NCI-H2196 (cell line): ENCODE measurements around the gene BTNL2.
A peak's percentile ranks its signal among the peaks of the same experiment; 100 is the strongest.
"Not testable (repeated sequence)": the region's sequence is repeated elsewhere in the genome, so short reads cannot be mapped to it uniquely, and the experiment has no call there.

ENCODE experiments used
- DNase-seq: peaks from one replicate; lab custom pipeline; 2025; ENCODE audit not compliant: unreplicated experiment; lab: John Stamatoyannopoulos, UW

Gene BTNL2

DNA sequence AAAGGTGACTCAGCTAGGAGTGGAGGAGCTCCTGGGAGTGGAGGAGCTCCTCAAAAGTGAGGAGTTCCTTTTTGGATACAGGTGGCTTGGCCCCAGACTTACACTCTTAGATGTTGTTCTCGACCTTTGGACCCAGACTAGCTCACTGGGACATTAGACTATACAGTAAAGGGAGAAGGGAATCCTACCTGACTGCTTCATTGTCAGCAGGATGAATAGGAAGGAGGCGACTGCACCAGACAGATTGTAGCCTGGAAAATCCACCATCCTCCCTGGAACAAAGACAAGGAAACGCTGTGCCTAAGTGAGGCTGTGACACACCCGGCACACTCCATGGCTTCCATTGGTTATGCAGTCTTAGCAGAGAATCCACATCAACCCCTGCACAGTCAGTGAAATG lies at the start of gene BTNL2:
TSS of gene BTNL2 (minus strand) at position 325 of the 400 bp plus-strand sequence. CDS start at position 267, 58 bp downstream.
- no peak for DNase-seq

DNA sequence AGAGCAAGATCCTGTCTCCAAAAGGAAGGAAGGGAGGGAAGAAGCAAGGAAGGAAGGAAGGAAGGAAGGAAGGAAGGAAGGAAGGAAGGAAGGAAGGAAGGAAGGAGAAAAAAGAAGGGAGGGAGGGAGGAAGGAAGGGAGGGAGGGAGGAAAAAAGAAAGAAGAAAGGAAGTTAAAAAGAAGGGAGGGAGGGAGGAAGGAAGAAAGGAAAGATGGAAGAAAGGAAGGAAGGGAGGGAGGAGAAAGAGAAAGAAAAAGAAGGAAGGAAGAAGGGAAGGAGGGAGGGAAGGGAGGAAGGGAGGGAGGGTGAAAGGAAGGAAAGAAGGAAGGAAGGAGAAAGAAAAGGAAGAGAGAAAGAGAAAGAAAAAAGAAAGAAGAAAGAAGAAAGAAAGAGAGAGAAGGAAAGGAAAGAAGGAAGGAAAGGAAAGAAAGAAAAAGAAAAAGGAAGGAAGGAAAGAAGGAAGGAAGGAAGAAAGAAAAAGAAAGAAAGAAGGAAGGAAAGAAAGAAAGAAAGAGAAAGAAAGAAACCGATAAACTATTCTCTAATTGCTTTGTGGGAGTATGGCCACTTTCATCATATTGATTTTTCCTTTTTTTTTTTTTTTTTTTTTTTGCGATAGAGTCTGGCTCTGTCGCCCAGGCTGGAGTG lies 42.2 kb upstream of the BTNL2 start:
- no peak for DNase-seq

DNA sequence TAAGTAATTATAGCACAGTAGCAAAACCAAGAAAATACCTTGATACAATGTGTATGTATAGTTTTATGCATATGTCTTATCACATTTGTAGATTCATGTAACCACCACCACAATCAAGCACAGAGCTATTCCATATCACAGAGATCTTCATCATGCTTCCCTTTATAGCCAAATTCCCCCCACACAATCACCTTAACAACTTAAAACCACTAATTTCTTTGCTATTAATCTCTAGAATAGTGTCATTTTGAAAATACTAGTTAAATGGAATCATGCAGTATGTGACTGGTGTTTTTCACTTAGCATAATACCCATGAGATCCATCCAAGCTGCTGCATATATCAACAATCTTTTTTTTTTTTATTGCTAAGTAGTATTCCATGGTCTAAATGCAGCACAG lies 41.0 kb upstream of the BTNL2 start:
- DNase-seq: no peak

- no peak for DNase-seq
These were observed 38.4 kb upstream of the BTNL2 start for GRCh38 chr6:32445321-32445854.

DNA sequence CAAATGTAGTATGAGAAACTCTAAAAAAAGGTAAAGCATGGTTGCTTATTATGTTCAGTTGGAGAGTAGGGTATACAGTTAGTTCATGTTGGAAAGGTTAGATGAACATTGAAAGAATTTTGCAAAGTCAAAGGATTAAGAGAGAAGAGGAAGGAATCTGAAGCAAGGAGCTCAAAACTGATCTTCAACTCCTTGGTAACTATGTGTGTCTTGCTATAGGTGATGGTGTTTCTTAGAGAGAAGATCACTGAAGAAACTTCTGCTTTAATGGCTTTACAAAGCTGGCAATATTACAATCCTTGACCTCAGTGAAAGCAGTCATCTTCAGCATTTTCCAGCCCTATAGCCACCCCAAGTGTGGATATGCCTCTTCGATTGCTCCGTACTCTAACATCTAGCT lies 37.5 kb upstream of the BTNL2 start:
- DNase-seq: no peak

DNA sequence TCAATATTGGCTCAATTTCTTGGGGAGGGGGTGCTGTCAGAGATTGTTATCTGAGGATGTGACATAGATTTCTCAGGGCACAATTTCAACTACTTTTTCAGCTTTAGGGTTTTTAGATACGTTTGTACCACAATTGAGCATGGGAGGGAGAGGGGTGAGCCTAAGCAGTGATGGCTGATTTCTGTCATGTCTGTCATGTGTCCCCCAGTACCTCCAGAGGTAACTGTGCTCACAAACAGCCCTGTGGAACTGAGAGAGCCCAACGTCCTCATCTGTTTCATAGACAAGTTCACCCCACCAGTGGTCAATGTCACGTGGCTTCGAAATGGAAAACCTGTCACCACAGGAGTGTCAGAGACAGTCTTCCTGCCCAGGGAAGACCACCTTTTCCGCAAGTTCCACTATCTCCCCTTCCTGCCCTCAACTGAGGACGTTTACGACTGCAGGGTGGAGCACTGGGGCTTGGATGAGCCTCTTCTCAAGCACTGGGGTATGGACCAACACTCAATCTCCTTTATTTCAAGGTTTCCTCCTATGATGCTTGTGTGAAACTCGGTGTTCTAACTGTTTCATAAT lies 36.1 kb upstream of the BTNL2 start:
- DNase-seq: no peak

DNA sequence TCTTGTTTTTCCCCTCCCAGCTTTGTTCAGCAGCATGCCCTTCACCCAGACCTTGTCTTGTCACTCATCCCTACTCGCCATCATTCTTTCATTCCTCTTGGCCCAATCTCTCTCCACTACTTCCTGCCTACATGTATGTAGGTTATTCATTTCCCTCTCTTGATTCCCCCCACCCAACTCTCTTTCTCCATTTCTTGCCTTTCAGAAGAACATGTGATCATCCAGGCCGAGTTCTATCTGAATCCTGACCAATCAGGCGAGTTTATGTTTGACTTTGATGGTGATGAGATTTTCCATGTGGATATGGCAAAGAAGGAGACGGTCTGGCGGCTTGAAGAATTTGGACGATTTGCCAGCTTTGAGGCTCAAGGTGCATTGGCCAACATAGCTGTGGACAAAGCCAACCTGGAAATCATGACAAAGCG lies 35.3 kb upstream of the BTNL2 start:
- no peak for DNase-seq

DNA sequence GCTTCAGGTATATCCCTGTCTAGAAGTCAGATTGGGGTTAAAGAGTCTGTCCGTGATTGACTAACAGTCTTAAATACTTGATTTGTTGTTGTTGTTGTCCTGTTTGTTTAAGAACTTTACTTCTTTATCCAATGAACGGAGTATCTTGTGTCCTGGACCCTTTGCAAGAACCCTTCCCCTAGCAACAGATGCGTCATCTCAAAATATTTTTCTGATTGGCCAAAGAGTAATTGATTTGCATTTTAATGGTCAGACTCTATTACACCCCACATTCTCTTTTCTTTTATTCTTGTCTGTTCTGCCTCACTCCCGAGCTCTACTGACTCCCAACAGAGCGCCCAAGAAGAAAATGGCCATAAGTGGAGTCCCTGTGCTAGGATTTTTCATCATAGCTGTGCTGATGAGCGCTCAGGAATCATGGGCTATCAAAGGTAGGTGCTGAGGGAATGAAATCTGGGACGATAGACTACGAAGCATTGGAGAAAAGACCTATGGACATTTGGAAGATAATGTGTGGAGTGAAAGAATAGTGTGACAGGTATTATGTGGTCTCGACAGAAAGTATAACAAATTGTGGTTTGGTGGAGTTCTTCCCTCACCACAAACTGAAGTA lies 32.7 kb upstream of the BTNL2 start, which contains the start of gene HLA-DRA:
TSS of gene HLA-DRA (plus strand) at position 286 of the 613 bp plus-strand sequence. CDS start at position 350, 64 bp downstream.
- peak; percentile 46 for DNase-seq

- no peak for DNase-seq
These were observed 32.2 kb upstream of the BTNL2 start for GRCh38 chr6:32439139-32439538.

DNA sequence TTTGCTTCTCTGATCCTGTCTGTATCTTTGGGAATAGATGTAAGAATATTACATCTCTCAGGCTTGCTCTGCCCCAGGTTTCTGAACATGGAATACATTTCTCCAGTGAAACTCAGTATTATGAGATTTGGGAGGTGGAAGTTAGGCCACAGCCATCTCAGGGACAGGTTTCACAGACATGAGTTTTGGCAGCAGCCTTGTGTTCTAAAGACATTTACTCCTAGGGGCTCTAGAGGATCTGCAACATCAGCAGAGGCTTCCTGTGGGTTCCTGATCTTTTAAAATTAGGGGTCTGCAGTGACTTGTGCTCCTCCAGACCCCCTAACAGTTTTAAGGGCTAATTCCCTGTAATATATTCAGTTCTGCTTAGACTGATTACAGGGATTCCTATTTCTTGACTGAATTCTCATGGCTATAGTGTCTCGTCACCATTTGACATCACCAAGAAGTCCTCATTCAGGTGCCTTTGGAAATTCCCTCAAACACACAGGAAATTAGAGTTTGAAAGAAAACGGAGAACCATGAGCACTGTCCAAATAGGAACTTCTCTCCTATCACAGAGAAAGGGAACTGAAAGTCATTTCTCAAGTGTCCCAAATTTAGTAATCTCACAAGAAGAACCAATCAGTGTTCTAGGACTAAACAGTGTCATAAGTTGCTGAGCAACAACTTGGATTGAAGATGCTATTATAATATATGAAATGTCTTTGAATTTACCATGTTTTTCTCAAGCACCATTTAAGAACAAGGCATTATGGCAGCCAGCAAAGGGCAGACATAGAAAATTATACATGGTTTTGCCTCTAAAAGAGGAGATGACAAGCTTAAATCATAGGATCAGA lies 30.2 kb upstream of the BTNL2 start:
- DNase-seq: no peak

DNA sequence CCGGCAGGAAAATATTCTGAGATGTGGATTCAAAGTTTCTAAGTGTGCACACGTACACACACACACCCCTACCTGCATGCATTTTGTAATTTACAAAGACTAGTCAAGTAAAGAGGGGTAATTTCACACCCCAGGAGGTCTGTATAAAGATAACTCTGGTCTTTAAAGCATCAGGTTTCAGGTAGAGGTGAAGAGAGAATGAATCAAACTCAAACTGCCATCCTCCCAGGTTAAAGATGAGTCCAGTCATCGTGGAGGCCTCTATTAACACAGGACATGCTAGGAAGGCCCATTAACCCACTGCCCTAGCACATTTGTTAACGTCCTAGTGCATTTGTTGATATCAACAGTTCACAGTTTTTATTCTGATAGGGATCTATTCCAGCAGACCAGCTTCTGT lies 29.2 kb upstream of the BTNL2 start:
- DNase-seq: no peak

DNA sequence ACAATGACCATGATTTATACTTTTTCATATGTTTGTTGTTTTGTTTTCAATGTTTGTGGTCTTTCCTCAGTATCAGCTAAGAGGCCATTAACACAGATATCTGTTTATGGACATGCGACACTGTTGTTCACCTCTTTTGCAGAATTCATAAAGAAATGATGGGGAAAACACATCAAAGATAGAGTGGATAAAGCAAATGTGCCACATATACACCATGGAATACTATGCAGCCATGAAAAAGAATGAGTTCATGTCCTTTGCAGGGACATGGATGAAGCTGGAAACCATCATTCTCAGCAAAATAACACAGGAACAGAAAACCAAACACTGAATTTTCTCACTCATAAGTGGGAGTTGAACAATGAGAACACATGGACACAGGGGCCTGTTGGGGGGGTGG lies 27.0 kb upstream of the BTNL2 start:
- not testable (repeated sequence) for DNase-seq

DNA sequence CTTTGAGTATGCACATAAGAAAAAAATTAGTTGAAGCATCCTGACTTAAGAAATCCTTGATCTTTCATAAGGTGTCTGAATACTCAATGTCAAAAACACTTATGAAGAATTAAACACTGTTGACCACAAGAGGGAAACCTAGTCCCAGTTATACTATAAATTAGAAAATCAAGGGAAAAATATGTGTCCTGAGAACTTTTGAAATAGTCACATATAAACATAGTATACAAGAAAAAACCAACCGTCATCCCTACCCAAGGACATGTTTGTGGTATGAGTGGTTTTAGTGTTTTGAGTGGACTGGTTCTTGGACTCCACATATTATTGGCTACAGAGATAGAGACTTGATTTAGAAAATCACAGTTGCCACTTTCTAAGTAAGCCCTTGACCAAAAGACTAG lies 25.1 kb upstream of the BTNL2 start:
- no peak for DNase-seq

DNA sequence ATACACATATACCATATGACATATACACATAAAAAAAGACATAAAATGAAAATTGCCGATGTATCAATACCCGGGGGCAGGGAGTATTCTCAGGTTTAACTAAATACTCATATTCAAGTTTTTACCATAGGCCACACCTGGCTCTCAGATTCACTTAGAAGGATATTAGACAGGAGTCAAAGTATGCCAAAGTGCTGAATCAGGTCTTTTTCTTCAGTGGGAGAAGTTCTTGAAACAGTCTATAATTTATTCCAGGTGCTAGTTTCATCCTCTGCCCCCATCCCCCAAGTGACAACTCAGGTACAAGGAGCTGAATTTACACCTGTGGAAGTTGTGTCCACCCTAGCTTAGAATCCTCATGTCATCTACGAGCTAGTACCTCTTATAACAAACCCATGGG lies 24.2 kb upstream of the BTNL2 start:
- no peak for DNase-seq

- no peak for DNase-seq
These were observed 23.2 kb upstream of the BTNL2 start for GRCh38 chr6:32430179-32430578.

DNA sequence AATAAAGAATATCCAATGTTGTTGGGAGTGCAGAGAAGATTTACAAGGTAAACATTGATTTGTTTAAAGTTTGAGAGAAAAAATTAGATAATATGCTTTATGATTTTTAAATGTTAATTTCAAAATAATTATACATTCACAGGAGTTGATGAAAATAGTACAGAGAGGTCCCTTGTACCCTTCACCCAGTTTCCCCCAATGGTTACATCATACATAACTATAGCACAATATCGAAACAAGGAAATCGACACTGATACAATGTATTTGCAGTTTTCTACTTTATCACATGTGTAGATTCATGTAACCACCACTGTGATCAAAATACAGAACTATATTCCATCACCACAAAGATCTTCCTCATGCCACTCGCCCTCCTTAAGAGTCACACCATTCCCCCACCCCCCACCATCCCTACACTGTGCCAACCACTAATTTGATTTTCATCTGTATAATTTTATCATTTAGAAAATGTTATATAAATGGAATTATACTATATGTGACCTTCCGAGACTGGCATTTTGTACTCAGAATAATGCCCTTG lies 21.0 kb upstream of the BTNL2 start:
- DNase-seq: no peak

- no peak for DNase-seq
These were observed 20.2 kb upstream of the BTNL2 start for GRCh38 chr6:32427218-32427617.

DNA sequence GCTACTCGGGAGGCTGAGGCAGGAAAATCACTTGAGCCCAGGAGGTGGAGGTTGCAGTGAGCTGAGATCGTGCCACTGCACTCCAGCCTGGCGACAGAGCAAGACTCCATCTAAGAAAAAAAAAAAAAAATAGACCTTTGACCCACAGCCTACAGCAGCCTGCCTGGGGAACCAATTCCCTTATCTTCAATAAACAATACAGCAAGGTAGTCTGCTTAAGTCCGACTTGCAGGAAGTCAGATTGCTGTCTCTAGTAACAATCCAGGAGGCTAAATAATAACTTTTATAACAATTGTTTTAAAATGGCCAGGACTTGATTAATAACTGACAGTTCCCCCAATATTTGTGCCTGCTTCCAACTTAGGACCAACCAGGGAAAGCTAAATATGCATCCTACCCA lies 19.4 kb upstream of the BTNL2 start:
- no peak for DNase-seq

GRCh38 chr6:32424589-32425300 lies 17.8 kb upstream of the BTNL2 start:
- DNase-seq: no peak

- no peak for DNase-seq
These were observed 9.1 kb upstream of the BTNL2 start for GRCh38 chr6:32416036-32416435.
